Stomach (tissue), 4 donors: ENCODE results near the gene VSNL1.

ENCODE experiments used
- CTCF ChIP-seq, 7 experiments: fragments of 450-650 bp in 4 of 7; fragments of 200-600 bp in 3 of 7; sonication (generic) in 3 of 7; IDR thresholded peaks; one replicate each; pipeline ENCODE4 v1.5.1; 2016 to 2019; ENCODE audit warnings: antibody characterized with exemption in 7 of 7, control low read depth in 2 of 7, mild to moderate bottlenecking in 1 of 7
- POLR2A ChIP-seq, 4 donors: fragments of 450-650 bp; IDR thresholded peaks; one replicate each; pipeline ENCODE4 v1.6.1; 2016; ENCODE audit warnings: antibody characterized with exemption in 4 of 4, control low read depth in 2 of 4, mild to moderate bottlenecking in 1 of 4, moderate library complexity in 1 of 4

GRCh38 chr2:17522303-17522702 lies 18.2 kb upstream of the VSNL1 start:
- no peak for TF ChIP-seq POLR2A (IDR thresholded peaks at IDR 0.05)
- TF ChIP-seq CTCF (IDR thresholded peaks at IDR 0.05), result no peak
